Measurements from ENCODE around the gene CCDC68.
"Not testable (repeated sequence)": the region's sequence is repeated elsewhere in the genome, so short reads cannot be mapped to it uniquely, and the experiment has no call there.

The CCDC68 gene

GRCh38 chr18:54871231-54871630 lies 88.0 kb downstream of the CCDC68 start:
- DNase-seq = no peak

- no peak for DNase-seq
Measured at GRCh38 chr18:54867131-54867530, 92.1 kb downstream of the CCDC68 start.

DNA sequence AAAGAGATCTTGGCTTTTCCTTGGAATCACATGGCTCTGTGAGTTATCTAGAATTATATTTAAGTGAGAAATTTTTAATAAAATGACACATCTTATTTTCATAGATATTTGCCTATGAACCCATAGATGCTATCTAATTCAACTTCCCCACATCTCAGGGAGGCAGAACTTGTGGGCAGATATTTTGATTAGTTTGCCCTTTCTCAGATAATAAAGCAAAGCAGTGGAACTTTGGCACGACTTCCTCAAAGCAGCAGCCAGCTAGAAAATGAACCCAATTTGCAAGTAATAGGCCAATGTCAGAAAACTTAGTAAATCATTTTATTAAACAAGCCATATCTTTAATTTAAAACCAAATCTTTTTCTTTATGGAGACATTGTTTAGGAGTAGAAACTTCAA lies 98.3 kb downstream of the CCDC68 start:
- DNase-seq = no peak

DNA sequence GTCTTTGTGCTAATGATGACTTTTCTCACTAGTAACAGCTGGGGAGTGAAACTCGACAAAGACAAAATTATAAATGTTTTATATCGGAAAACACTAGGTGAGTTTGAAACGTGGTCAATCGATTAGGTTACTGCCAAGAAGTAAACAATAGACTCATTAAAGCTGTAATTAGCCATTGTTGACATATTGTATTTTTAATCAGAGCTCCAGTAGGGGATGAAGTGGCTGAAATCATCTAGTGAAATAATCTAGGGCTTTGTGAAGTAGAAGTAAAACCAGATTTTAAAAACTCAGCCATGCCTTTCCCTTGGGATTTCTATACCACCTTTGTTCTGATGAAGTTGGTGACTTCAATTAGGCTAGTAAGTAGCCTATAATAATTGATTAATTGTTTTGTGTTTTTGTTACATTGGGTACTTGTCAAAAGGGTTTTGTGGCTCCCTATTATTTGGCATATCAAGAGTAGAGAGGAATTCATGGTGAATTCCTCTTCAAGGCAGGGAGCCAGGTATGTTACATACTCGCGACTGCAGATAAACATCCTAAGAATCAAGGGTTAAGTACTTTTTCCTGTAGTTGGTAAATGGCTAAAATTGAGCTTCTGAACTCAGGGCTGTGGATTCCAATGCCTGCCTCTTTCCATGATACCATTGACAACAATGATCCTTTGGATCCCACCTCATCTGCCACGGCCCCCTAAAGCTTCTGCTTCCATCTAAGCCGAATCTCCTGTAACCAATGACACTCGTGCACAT lies 99.4 kb downstream of the CCDC68 start:
- DNase-seq = no peak

- no peak for DNase-seq
Measured at GRCh38 chr18:54857499-54857898, 101.8 kb downstream of the CCDC68 start.

DNA sequence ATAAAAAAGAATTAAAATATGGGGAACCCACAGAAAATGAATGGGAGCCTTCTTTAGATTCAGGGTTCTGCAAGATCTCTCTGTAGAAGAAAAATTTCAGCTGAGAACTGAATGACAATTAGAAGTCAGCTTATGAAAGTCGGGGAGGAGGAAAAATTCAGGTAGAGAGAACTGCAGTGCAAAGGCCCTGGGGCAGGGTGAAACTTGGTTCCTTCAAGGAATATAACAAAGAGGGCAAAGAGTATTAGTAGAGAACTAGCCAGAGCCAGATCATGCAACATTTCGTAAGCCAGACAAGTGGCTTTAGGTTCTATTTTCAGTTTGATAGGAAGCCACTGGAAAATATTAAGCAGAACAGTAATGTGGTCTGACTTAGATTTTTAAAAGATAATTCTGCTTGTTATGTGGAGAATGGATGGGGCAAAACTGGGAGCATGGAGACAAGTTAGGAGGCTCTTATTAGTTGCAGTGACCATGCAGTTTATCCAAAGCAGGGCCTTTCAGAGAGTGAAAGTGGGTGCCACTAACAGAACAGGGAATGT lies 103.1 kb downstream of the CCDC68 start:
- no peak for DNase-seq

- not testable (repeated sequence) for DNase-seq
Measured at GRCh38 chr18:54855050-54855449, 104.2 kb downstream of the CCDC68 start.

- DNase-seq = no peak
Measured at GRCh38 chr18:54852780-54853675, 106.2 kb downstream of the CCDC68 start.

Measured in stimulated activated CD4-positive, alpha-beta T cell treated with anti-CD3 and anti-CD28 coated beads, Interleukin-4, amount 100 ng/mL, for 24 hours (primary cell).